ENCODE data around the gene CDC42BPB. TPM values are rescaled to one million over a fixed set of nuclear protein-coding genes. Genes with fewer than 3 reads are reported as not detected.

CDC42BPB gene
- total and polyA plus RNA-seq, 2 of the 4 experiments (the other 2 are of a cell fraction): 49.1 to 81.4 TPM

DNA sequence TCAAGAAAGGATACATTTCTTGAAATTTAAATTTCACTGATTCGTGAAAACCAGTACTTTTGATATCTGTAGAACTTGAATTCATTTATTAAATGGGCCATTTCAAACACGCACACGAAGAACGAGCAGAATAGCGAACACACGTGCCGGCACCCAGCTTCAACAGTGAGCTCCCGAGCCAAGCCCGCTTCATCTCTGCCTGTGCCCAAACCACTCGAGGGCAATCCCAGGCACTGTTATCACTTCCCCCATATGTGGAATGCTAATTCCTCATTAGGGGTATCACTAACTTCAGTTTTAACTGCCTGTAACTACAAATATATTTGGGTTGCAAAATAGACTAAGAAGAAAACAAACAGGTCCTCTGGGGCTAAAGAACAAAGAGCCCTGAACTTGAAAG lies 86.9 kb downstream of the CDC42BPB start:
- Histone ChIP-seq H3K27ac (ENCODE audit: insufficient read depth, low read length) (no peak overlapping the region), H2AK5ac (ENCODE audit: low read depth, low read length) (no peak overlapping the region), H3K4me3 (ENCODE audit: insufficient read depth, low read depth, low read length) (no peak overlapping the region), H3K4me1 (ENCODE audit: control insufficient read depth, insufficient read depth, low read length) (no peaks in the 10 kb centered on the region), H4K8ac (ENCODE audit: low read depth in 2 of 2, low read length in 2 of 2) (no peak overlapping the region), H3K4ac (ENCODE audit: low read depth, low read length) (no peak overlapping the region), H2BK20ac (ENCODE audit: low read depth, low read length) (no peak overlapping the region), H3K23ac (ENCODE audit: low read depth, low read length) (no peak overlapping the region), H3K9ac (ENCODE audit: low read depth, low read length) (no peak overlapping the region), H2AFZ (replicated peaks; ENCODE audit: low read length, poor library complexity) (no peak overlapping the region), H2BK120ac (ENCODE audit: low read depth, low read length) (no peak overlapping the region), H3K18ac (ENCODE audit: low read depth, low read length) (no peak overlapping the region), H3K36me3 (ENCODE audit: control insufficient read depth, insufficient read depth, low read length) (peaks cover 71% of the 10 kb centered on the region), H2BK15ac (ENCODE audit: low read depth, low read length) (no peak overlapping the region), H4K91ac (ENCODE audit: insufficient read depth, low read depth, low read length) (no peak overlapping the region), H3K9me3 (ENCODE audit: control insufficient read depth, insufficient read depth, low read length) (no peaks in the 10 kb centered on the region), H2BK5ac (ENCODE audit: low read depth, low read length, poor library complexity, severe bottlenecking) (no peak overlapping the region), H2AK9ac (replicated peaks; ENCODE audit: low read depth, low read length, poor library complexity) (no peak overlapping the region), H4K5ac (ENCODE audit: low read depth, low read length) (no peak overlapping the region), H3K79me1 (ENCODE audit: low read depth in 1 of 2, low read length in 2 of 2) (peaks cover 10 to 20% of the 10 kb centered on the region in 2 experiments; a peak in 2 of 4 replicates), H4K20me1 (ENCODE audit: insufficient read depth, low read length) (peaks cover 6% of the 10 kb centered on the region; the same call in 1 of the 2 replicates), H3K9me1 (ENCODE audit: insufficient read depth, low read length) (no peaks in the 10 kb centered on the region; the same call in 1 of the 2 replicates), H3K14ac (replicated peaks; ENCODE audit: low read depth, low read length) (no peak overlapping the region), H3K27me3 (ENCODE audit: control insufficient read depth, insufficient read depth, low read length) (no peaks in the 10 kb centered on the region), H3K4me2 (ENCODE audit: low read depth, low read length) (no peak overlapping the region), H3K56ac (ENCODE audit: extremely low read depth, insufficient read depth, low read length) (no peak overlapping the region)
- ChIA-PET POLR2A (ENCODE audit: unreplicated experiment) (no interaction called here), CTCF (interaction anchor here (0.6 kb wide), 1 partner anchor 311 kb away, joined by 3 read pairs; no protein-coding TSS in a partner anchor)
- dilution Hi-C loops (cut with HindIII; ENCODE audit: low sequenced_read_pairs, unreplicated experiment): no loop called here
- DNase-seq: no peak
- intact Hi-C loops (cut with micrococcal nuclease): no loop called here
- TF ChIP-seq MAFK (IDR thresholded peaks at IDR 0.05; ENCODE audit: low read depth, low read length) (no peak), RAD21 (IDR thresholded peaks at IDR 0.05; ENCODE audit: low read length) (no peak), CEBPB (IDR thresholded peaks at IDR 0.05; ENCODE audit: low read depth, low read length) (no peak), CHD1 (IDR thresholded peaks at IDR 0.05; ENCODE audit: low read depth, low read length) (no peak), BHLHE40 (IDR thresholded peaks at IDR 0.05; ENCODE audit: low read depth, low read length) (no peak), MXI1 (IDR thresholded peaks at IDR 0.05; ENCODE audit: borderline replicate concordance, low read depth, low read length) (no peak), NFE2L2 (IDR thresholded peaks at IDR 0.05; ENCODE audit: low read depth, low read length) (no peak), RFX5 (IDR thresholded peaks at IDR 0.05; ENCODE audit: low read depth, low read length) (no peak), SMC3 (IDR thresholded peaks at IDR 0.05; ENCODE audit: low read depth, low read length) (no peak), MAZ (IDR thresholded peaks at IDR 0.05; ENCODE audit: borderline replicate concordance, low read depth, low read length) (no peak), RCOR1 (IDR thresholded peaks at IDR 0.05; ENCODE audit: insufficient replicate concordance, low read length) (no peak), FOS (IDR thresholded peaks at IDR 0.05; ENCODE audit: low read depth, low read length) (no peak), POLR2A (IDR thresholded peaks at IDR 0.05; ENCODE audit: low read depth, low read length) (no peak)
- TF ChIP-seq, protein P1, sequence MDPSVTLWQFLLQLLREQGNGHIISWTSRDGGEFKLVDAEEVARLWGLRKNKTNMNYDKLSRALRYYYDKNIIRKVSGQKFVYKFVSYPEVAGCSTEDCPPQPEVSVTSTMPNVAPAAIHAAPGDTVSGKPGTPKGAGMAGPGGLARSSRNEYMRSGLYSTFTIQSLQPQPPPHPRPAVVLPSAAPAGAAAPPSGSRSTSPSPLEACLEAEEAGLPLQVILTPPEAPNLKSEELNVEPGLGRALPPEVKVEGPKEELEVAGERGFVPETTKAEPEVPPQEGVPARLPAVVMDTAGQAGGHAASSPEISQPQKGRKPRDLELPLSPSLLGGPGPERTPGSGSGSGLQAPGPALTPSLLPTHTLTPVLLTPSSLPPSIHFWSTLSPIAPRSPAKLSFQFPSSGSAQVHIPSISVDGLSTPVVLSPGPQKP (IDR thresholded peaks at IDR 0.05; ENCODE audit: borderline replicate concordance, low read depth, low read length): no peak
- TF ChIP-seq, protein P2, sequence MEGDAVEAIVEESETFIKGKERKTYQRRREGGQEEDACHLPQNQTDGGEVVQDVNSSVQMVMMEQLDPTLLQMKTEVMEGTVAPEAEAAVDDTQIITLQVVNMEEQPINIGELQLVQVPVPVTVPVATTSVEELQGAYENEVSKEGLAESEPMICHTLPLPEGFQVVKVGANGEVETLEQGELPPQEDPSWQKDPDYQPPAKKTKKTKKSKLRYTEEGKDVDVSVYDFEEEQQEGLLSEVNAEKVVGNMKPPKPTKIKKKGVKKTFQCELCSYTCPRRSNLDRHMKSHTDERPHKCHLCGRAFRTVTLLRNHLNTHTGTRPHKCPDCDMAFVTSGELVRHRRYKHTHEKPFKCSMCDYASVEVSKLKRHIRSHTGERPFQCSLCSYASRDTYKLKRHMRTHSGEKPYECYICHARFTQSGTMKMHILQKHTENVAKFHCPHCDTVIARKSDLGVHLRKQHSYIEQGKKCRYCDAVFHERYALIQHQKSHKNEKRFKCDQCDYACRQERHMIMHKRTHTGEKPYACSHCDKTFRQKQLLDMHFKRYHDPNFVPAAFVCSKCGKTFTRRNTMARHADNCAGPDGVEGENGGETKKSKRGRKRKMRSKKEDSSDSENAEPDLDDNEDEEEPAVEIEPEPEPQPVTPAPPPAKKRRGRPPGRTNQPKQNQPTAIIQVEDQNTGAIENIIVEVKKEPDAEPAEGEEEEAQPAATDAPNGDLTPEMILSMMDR (conservative IDR thresholded peaks at IDR 0.05; ENCODE audit: low read depth, low read length): no peak
- TF ChIP-seq, protein P3, sequence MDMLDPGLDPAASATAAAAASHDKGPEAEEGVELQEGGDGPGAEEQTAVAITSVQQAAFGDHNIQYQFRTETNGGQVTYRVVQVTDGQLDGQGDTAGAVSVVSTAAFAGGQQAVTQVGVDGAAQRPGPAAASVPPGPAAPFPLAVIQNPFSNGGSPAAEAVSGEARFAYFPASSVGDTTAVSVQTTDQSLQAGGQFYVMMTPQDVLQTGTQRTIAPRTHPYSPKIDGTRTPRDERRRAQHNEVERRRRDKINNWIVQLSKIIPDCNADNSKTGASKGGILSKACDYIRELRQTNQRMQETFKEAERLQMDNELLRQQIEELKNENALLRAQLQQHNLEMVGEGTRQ (IDR thresholded peaks at IDR 0.05; ENCODE audit: low read depth, low read length): no peak
- BruUV-seq (replicated peaks): no TSS peak
- ATAC-seq (ENCODE audit: low read depth): no peak
- in situ Hi-C loops (cut with MboI; ENCODE audit: low sequenced_read_pairs): no loop called here
- 100% methylated on average over 8 of the region's 10 CpGs; no CpG with 5 or more reads in 1 of the 2 experiments for WGBS, 2 experiments (ENCODE audit: extremely low coverage in 2 of 2, insufficient read length in 1 of 2)
